DMS 273 treated with DMSO at 0.1 percent for 48 hours (cell line): ENCODE data around the gene ADCY3.
A peak's percentile ranks its signal among the peaks of the same experiment; 100 is the strongest.

Experiments used
- DNase-seq: peaks from one replicate; lab custom pipeline; 2025; lab: John Stamatoyannopoulos, UW

The ADCY3 gene

DNA sequence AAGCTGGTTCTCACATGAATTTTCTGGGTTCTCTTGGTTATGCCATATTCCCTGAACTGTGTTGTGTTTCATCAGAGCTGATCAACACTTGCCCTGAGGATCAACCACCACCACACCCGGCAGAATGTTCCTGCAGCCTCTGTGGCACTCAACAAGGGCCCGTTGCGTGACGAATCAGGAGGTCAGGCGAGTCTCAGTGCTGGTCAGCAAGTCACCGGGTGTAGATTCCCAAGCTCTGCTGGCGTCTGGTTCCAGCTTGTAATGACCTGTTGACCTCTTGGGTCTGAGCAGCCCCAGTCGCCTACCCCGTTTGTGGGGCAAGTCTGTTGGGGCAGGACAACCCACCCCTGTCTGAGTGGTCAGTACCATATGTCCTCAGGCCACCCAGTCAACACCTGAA lies 46.0 kb downstream of the ADCY3 start:
- DNase-seq = no peak

DNA sequence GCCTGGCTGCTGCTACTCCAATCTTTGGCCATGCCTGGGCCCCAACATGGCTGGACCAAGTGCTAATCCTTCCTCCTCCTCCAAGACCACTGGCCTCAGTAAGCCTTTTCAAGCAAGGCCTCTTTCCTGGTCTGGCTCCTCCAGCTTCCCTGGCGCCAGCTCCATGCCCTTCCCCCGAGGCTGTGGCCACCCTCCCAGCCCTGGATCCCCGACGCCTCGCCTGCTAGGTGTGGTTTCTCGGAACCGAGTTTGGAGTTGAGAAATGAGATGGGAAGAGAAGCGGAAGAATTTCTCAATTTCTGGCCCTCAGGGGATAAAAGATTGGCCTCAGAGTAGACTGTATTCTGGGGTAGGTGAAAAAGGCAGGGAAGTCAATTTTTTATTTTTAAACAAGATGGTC lies 46.4 kb downstream of the ADCY3 start:
- no peak for DNase-seq

DNA sequence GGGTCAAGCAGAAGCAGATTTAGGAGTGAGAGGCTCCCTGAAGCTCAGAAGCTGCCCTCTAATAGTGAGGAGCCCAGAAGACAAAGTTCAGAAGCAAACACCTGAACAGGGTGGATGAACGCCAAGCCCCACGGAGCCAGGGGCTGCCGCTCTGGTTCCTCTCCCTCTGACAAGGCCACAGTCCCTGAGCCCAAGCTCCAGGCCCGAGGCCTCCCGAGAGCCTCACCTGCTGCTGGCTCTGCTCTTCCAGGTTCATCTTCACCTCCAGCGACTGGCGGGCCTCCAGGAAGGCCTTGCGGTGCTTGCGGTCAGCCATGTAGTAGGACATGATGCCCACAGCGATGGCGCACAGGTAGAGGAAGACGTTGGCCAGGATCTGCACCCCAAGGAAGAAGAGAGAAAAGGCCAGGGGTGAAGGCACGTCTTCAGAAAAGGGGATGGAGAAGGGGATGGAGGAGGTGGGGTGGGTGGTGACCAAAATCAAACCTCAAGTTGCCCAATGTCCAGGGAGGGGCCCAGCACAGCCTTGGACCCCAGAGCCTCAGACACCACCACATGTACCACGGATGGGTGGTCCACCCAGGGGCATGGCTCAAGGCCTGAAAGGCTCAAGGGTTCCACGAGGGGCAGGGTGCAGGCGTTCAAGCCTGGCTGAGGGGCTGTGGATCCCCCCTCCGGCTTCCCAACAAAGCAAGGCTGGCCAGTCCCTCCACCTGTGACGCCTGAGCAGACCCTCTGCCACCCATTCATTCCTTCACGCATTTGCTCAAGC lies 47.5 kb downstream of the ADCY3 start:
- DNase-seq = no peak

DNA sequence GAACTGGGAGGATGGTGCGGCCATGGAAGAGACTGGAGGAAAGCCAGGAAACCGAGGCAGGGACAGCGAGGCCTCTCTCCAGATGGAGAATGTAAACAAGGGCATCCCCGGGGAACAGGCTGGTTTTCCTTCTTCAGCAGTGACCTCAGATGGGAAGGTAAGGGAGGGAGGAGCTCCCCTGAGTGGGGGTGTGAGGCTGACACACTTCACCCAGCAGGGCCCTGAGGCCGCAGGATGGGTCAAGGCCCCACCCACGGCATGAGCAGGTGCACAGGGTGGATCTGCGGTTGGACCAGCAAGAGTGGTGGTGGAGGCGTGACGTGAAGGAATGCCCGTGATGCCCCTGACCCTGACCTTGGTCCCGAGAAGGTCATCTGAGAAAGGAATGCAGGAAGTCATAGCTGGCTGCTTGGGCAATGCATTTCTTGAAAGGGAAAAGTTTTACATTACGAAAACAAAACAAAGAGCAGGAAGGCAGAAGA lies 48.1 kb downstream of the ADCY3 start:
- no peak for DNase-seq

- DNase-seq = no peak
These were observed 48.9 kb downstream of the ADCY3 start for GRCh38 chr2:24870891-24871705.

- DNase-seq = no peak
These were observed 49.6 kb downstream of the ADCY3 start for GRCh38 chr2:24870440-24870839.

DNA sequence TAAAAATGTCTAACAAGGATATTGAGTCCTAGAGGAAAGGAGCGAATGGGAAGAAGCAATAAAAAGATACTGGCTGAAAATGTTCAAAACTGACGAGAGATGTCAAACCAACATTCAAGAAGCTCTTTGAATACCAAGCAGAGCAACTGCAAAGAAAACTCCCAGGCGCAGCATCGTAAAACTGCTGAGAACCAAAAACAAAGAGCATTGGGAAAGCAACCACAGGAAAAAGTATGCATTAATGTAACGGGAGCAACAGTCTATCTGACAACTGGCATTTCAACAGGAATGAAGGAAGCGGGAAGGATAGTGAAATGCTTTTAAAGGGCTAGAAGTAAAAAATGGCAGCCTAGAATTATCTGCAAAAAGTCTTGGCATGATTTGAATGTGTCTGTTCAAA lies 53.1 kb downstream of the ADCY3 start:
- DNase-seq = no peak

DNA sequence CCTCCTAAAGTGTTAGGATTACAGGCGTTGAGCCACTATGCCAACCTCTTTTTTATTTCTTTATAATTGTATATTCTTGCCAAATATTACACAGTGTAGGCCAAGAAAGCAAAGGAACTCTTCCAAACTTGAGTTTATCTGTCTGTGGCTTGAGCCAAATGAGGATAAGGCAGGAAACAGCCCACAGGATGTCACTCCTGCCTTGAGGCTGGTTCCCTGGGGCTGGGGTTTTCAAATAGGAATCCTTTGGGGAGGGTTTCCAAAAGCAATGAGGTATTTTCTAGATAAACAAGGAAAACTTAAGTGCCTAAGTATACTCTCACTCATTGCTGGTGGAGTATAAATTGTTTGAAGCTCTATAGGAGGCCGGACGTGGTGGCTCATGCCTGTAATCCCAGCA lies 56.4 kb downstream of the ADCY3 start:
- no peak for DNase-seq

GRCh38 chr2:24861500-24861899 lies 58.5 kb downstream of the ADCY3 start:
- no peak for DNase-seq

DNA sequence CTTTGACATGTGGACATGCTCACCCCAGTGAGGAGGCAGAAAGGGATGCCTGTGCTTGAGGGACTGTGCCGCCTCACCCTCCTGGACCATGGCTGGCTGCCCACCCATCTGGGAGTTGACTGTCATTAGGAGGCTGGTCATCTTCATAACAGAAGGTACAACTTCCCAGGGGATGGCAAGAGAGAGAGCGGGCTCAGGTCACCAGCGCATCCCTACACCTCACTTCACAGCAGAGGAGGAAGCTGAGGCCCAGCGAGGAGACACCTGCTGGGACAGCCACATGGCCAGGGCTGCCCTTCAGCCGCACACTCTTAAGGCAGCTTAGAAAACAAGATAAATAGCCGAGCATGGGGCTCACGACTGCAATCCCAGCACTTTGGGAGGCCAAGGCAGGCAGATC lies 59.4 kb downstream of the ADCY3 start:
- DNase-seq = no peak

DNA sequence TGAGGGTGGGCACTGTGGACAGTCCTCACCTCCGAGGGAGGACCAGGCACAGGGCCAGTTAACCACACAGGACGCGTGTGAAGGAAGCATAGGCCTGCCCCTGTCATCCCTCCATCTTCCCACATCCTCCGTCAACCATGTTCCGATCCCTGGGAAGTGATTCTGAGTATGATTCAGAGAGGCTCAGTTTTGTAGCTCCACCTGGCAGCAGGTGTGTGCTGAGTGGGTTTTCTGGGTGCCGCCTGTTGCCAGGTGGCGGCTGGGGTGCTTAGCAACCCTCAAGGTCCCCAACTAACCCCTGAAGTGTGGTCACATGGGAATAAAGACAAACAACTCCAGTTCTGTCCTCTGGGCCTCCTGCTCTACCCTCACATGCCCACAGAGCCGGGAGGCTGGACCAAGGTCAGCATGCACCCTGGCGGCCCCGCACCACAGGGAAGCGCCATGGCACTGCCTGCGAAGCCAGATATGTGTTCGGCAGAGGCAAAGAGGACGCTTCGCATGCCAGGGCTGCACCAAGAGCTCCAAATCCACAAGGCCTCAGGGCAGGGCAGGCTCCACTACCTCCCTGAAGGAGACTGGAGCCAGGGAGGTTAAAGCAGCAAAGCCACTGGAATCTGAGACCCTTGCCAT lies 60.0 kb downstream of the ADCY3 start:
- DNase-seq = no peak

DNA sequence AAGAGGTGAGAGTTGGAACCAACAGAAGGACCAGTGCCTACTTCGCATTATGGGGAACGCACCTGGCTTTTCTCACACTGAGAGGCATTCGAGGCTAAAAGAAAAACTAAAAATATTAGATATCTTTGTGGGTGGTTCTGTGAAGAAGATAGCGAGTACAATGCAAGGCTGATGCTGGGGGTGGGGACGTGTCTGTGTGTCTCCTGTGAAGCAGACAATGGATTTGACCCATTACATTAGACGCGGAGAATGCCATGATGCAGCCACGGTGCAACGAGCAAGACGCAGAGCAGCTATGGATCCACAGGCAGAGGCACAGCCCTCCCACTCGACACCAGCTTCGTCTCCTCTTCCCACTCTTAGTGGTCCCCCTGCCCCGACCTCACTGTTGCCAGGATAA lies 61.0 kb downstream of the ADCY3 start:
- DNase-seq = no peak

DNA sequence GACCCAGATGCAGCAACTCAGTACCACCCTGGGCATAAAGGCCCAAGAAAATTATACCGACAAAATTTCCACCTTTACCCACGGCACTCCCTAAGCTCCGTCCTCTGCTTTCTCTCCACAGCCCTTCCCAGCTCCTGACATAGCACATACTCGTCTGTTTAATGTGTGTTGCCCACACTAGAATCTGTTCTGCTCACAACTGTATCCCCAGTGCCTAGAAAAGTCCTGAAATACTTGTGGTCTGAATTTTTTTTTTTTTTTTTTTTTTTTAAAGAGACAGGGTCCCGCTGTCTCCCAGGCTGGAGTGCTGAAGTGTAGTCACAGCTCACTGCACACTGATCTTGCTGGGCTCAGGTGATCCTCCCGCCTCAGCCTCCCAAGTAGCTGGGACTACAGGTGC lies 62.3 kb downstream of the ADCY3 start:
- DNase-seq = no peak

- no peak for DNase-seq
These were observed 63.2 kb downstream of the ADCY3 start for GRCh38 chr2:24856791-24857211.

- peak; percentile 57 for DNase-seq
These were observed 64.3 kb downstream of the ADCY3 start for GRCh38 chr2:24855726-24856125.

GRCh38 chr2:24855022-24855622 lies 64.9 kb downstream of the ADCY3 start:
- no peak for DNase-seq

DNA sequence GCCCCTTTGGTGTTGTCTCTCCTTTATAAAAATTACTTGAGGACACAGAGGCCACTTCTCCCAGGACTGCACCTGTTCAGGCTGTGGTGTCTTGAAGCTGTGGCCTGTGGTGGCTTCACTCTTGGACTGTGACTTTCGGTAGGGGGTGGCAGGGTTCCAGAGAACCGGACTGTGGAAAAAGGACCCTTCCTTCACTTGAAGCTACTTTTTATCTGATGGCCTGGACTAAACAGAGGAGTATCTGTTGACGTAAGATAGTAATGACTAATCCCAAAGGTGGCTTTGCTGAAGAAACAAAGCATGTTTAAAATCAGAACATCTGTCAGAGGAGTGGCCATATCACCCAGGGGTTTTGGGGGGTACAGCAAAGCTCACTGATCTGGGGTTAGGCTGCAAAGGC lies 66.0 kb downstream of the ADCY3 start:
- DNase-seq = no peak

GRCh38 chr2:24853046-24853445 lies 67.0 kb downstream of the ADCY3 start:
- no peak for DNase-seq

GRCh38 chr2:24852431-24853020 lies 67.5 kb downstream of the ADCY3 start:
- no peak for DNase-seq

DNA sequence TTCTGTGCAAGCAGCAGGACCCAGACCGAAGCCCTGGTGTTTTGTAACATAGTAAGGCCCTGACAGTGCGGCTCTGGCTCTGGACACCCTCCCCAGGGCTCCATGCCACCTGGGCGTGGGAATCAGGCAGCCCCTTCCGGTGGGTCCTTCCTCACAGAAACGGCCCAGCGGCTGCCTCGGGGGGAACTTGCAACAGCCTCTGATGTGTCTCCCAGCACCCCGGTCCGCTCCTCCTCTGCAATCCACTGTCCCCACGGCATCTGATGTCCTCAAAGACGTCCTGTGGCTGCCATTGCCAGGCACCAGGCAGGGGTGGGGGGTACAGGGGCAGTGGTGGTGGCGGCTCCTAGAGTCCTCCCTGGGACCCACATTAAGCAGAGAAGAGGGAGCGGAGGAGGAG lies 68.0 kb downstream of the ADCY3 start:
- no peak for DNase-seq

GRCh38 chr2:24850944-24851343 lies 69.1 kb downstream of the ADCY3 start:
- no peak for DNase-seq

- DNase-seq = no peak
These were observed 74.3 kb downstream of the ADCY3 start for GRCh38 chr2:24845691-24846090.
